Neuronal stem cell (in vitro differentiated cells): Measurements from ENCODE around the gene OTUD7B.
"Not testable (repeated sequence)": the region's sequence is repeated elsewhere in the genome, so short reads cannot be mapped to it uniquely, and the experiment has no call there.

Experiments
- DNase-seq: peaks from one replicate; pipeline ENCODE4 v3.0.0-alpha.2; 2013; ENCODE audit warnings: low spot score
- H2AFZ ChIP-seq: one replicate; pipeline ENCODE4 v1.6.1; 2013; ENCODE audit warnings: mild to moderate bottlenecking, low read length, inconsistent platforms
- H2AK5ac ChIP-seq: 2 replicates; pipeline ENCODE4 v1.6.1; 2013; ENCODE audit warnings: low read depth, mild to moderate bottlenecking, inconsistent platforms, low read length, moderate library complexity, mixed read lengths
- H2BK120ac ChIP-seq: 2 replicates; pipeline ENCODE4 v1.6.1; 2013; ENCODE audit warnings: low read depth, mild to moderate bottlenecking, inconsistent platforms, low read length, moderate library complexity, mixed read lengths
- H2BK12ac ChIP-seq: one replicate; pipeline ENCODE4 v1.6.1; 2013; ENCODE audit warnings: low read length, inconsistent platforms
- H2BK15ac ChIP-seq: 2 replicates; pipeline ENCODE4 v1.6.1; 2013; ENCODE audit warnings: mild to moderate bottlenecking, low read length, inconsistent platforms, mixed read lengths
- H2BK5ac ChIP-seq: one replicate; pipeline ENCODE4 v1.6.1; 2013; ENCODE audit warnings: inconsistent platforms, mild to moderate bottlenecking, low read length, moderate library complexity
- H3K14ac ChIP-seq: one replicate; pipeline ENCODE4 v1.6.1; 2013; ENCODE audit warnings: low read length, inconsistent platforms
- H3K18ac ChIP-seq: 2 replicates; pipeline ENCODE4 v1.6.1; 2013; ENCODE audit warnings: low read length, inconsistent platforms
- H3K23ac ChIP-seq: 2 replicates; pipeline ENCODE4 v1.6.1; 2013; ENCODE audit warnings: low read depth, mild to moderate bottlenecking, mixed read lengths, low read length, inconsistent platforms; ENCODE audit not compliant: poor library complexity
- H3K27ac ChIP-seq: replicated peaks from 3 replicates; pipeline ENCODE4 v1.5.1; 2013; ENCODE audit warnings: low read length, inconsistent platforms
- H3K27me3 ChIP-seq, 3 experiments: 2 replicates each; pipeline ENCODE4 v1.6.1; 2013; ENCODE audit warnings: low read length in 3 of 3, mild to moderate bottlenecking in 2 of 3, inconsistent platforms in 1 of 3, low read depth in 1 of 3, mixed read lengths in 1 of 3, moderate library complexity in 1 of 3; ENCODE audit not compliant: control insufficient read depth in 3 of 3, insufficient read depth in 3 of 3
- H3K36me3 ChIP-seq, 2 donors: replicated peaks in 1 of 2; 2 replicates each; pipeline ENCODE4 v1.6.1; 2013; ENCODE audit warnings: low read length in 2 of 2; ENCODE audit not compliant: control insufficient read depth in 2 of 2, insufficient read depth in 2 of 2
- H3K4ac ChIP-seq: 2 replicates; pipeline ENCODE4 v1.6.1; 2013; ENCODE audit warnings: inconsistent platforms, mild to moderate bottlenecking, low read length, moderate library complexity
- H3K4me1 ChIP-seq, 2 donors: 1 replicate in 1 of 2; 2 replicates in 1 of 2; pipeline ENCODE4 v1.6.1; 2013; ENCODE audit warnings: low read length in 2 of 2, low read depth in 1 of 2; ENCODE audit not compliant: control insufficient read depth in 2 of 2, insufficient read depth in 1 of 2
- H3K4me2 ChIP-seq: one replicate; pipeline ENCODE4 v1.6.1; 2013; ENCODE audit warnings: mild to moderate bottlenecking, low read length, inconsistent platforms; ENCODE audit not compliant: insufficient read depth, poor library complexity, severe bottlenecking
- H3K4me3 ChIP-seq, 2 donors: 2 replicates each; pipeline ENCODE4 v1.5.1; 2013; ENCODE audit warnings: low read length in 2 of 2, mild to moderate bottlenecking in 2 of 2, inconsistent platforms in 1 of 2, moderate library complexity in 1 of 2
- H3K79me1 ChIP-seq: one replicate; pipeline ENCODE4 v1.6.1; 2013; ENCODE audit warnings: low read depth, mild to moderate bottlenecking, inconsistent platforms, low read length, moderate library complexity
- H3K9ac ChIP-seq: one replicate; pipeline ENCODE4 v1.6.1; 2013; ENCODE audit warnings: mild to moderate bottlenecking, low read depth, low read length, inconsistent platforms; ENCODE audit not compliant: poor library complexity
- H3K9me3 ChIP-seq, 2 donors: replicated peaks in 1 of 2; 2 replicates each; pipeline versions ENCODE3 to v1.6.1; 2013; ENCODE audit warnings: low read length in 2 of 2, mild to moderate bottlenecking in 2 of 2, inconsistent platforms in 1 of 2, low read depth in 1 of 2, mixed read lengths in 1 of 2, moderate library complexity in 1 of 2; ENCODE audit not compliant: control insufficient read depth in 2 of 2, insufficient read depth in 1 of 2
- H4K8ac ChIP-seq: one replicate; pipeline ENCODE4 v1.6.1; 2013; ENCODE audit warnings: low read depth, mild to moderate bottlenecking, inconsistent platforms, low read length, moderate library complexity
- H4K91ac ChIP-seq: one replicate; pipeline ENCODE4 v1.6.1; 2013; ENCODE audit warnings: low read length, low read depth, mild to moderate bottlenecking, inconsistent platforms; ENCODE audit not compliant: poor library complexity
- WGBS, 2 donors: extraction: QIAGEN DNeasy Blood & Tissue Kit; methylation state at CpG; one replicate each; pipeline ENCODE4 v1.1.7; 2013; ENCODE audit warnings: missing lambda C conversion rate in 2 of 2, mixed read lengths in 1 of 2; ENCODE audit not compliant: insufficient read length in 2 of 2, insufficient replicate concordance in 1 of 2; ENCODE audit errors: extremely low coverage in 2 of 2; 5-methylcytosine and 5-hydroxymethylcytosine counted together

OTUD7B gene

GRCh38 chr1:149940427-149940826, 70.1 kb downstream of the OTUD7B start:
- Histone ChIP-seq H3K9me3 (no peaks in the 10 kb centered on the region), H3K27me3 (no peaks in the 10 kb centered on the region), H2BK5ac (no peak overlapping the region), H3K36me3 (peaks cover 18 to 24% of the 10 kb centered on the region in 2 donors), H4K91ac (no peak overlapping the region), H3K79me1 (no peaks in the 10 kb centered on the region), H3K4me3 (no peak overlapping the region), H2AFZ (no peak overlapping the region), H2BK12ac (no peak overlapping the region), H2BK15ac (no peak overlapping the region), H3K4me1 (peaks cover 14 to 24% of the 10 kb centered on the region in 2 donors), H3K4me2 (no peak overlapping the region), H3K4ac (no peak overlapping the region), H3K27ac (no peak overlapping the region), H3K18ac (no peak overlapping the region), H3K23ac (no peak overlapping the region), H3K14ac (no peak overlapping the region), H2AK5ac (no peak overlapping the region), H2BK120ac (no peak overlapping the region), H3K9ac (no peak overlapping the region), H4K8ac (no peak overlapping the region)
- WGBS, 2 donors, result no CpG with 5 or more reads among the region's 3 CpGs
- DNase-seq, result no peak

- H3K18ac ChIP-seq, H2BK5ac ChIP-seq, H3K27me3 ChIP-seq, H3K36me3 ChIP-seq, H4K91ac ChIP-seq, H3K79me1 ChIP-seq, H3K14ac ChIP-seq, H2BK120ac ChIP-seq, H4K8ac ChIP-seq, DNase-seq, H3K4me2 ChIP-seq, H3K9ac ChIP-seq, H2BK15ac ChIP-seq, H3K23ac ChIP-seq, H3K27ac ChIP-seq, H3K4ac ChIP-seq, H3K9me3 ChIP-seq, H2AK5ac ChIP-seq, H2BK12ac ChIP-seq, H3K4me3 ChIP-seq: not testable (repeated sequence)
- WGBS, 2 donors, result no CpG with 5 or more reads among the region's 13 CpGs
- Histone ChIP-seq H3K4me1 (peaks cover 14 to 24% of the 10 kb centered on the region in 2 donors), H2AFZ (peak overlapping the region; percentile 33)
Observed at GRCh38 chr1:149938668-149939003, 71.9 kb downstream of the OTUD7B start.

GRCh38 chr1:149937759-149938158, 72.8 kb downstream of the OTUD7B start:
- no peaks in the 10 kb centered on the region for H3K27me3 ChIP-seq
- no peak overlapping the region for H3K23ac ChIP-seq
- H3K4ac ChIP-seq, result no peak overlapping the region
- H2AK5ac ChIP-seq, result no peak overlapping the region
- no peaks in the 10 kb centered on the region for H3K36me3 ChIP-seq
- no peak overlapping the region for H3K18ac ChIP-seq
- H2BK15ac ChIP-seq, result no peak overlapping the region
- H4K91ac ChIP-seq, result no peak overlapping the region
- H3K4me1 ChIP-seq, result peaks cover 14 to 24% of the 10 kb centered on the region in 2 donors
- H3K9ac ChIP-seq, result no peak overlapping the region
- DNase-seq, result no peak
- H2BK5ac ChIP-seq, result no peak overlapping the region
- no peak overlapping the region for H4K8ac ChIP-seq
- no peak overlapping the region for H3K27ac ChIP-seq
- no peak overlapping the region for H3K4me2 ChIP-seq
- H3K4me3 ChIP-seq, result no peak overlapping the region
- no peak overlapping the region for H2BK120ac ChIP-seq
- no peak overlapping the region for H3K14ac ChIP-seq
- no peaks in the 10 kb centered on the region for H3K9me3 ChIP-seq
- H3K79me1 ChIP-seq, result no peaks in the 10 kb centered on the region
- no peak overlapping the region for H2AFZ ChIP-seq
- no peak overlapping the region for H2BK12ac ChIP-seq

- H3K27me3 ChIP-seq, result no peaks in the 10 kb centered on the region
- H4K91ac ChIP-seq, result no peak overlapping the region
- H3K79me1 ChIP-seq, result no peaks in the 10 kb centered on the region
- H2AFZ ChIP-seq, result peak overlapping the region; percentile 78
- H4K8ac ChIP-seq, result no peak overlapping the region
- peaks cover 14 to 24% of the 10 kb centered on the region in 2 donors for H3K4me1 ChIP-seq
- H3K23ac ChIP-seq, result no peak overlapping the region
- H3K14ac ChIP-seq, result no peak overlapping the region
- no peak overlapping the region for H2BK120ac ChIP-seq
- H2BK15ac ChIP-seq, result no peak overlapping the region
- no peak overlapping the region for H3K9ac ChIP-seq
- no peaks in the 10 kb centered on the region for H3K36me3 ChIP-seq
- peak overlapping the region in 1 of 2 donors; percentile 29 for H3K4me3 ChIP-seq
- no peak for DNase-seq
- H3K18ac ChIP-seq, result no peak overlapping the region
- H3K4me2 ChIP-seq, result peak overlapping the region; percentile 31
- no peak overlapping the region for H2AK5ac ChIP-seq
- no peak overlapping the region for H3K27ac ChIP-seq
- H3K9me3 ChIP-seq, result no peaks in the 10 kb centered on the region
- no peak overlapping the region for H2BK5ac ChIP-seq
- no CpG with 5 or more reads among the region's 8 CpGs for WGBS, 2 donors
- H3K4ac ChIP-seq, result no peak overlapping the region
- no peak overlapping the region for H2BK12ac ChIP-seq
Observed at GRCh38 chr1:149936992-149937705, 73.4 kb downstream of the OTUD7B start.
